Measurements from ENCODE around the gene PRDM13.

DNA sequence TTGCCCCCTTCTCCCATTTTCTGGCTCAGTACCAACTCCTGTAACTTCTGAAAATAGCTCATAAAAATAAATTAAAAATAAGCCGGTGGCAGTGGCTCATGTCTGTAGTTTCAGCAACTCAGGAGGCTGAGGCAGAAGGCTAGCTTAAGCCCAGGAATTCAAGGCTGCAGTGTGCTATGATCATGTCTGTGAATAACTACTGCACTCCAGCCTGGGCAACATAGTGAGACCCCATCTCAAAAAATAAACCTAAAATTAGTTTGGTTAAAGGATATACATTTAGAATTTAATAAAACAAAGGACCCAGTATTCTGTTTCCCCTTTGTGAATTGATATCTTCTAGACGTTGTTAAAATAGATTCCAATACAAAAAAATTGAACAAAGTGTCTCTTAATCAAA, 10.5 kb downstream of the PRDM13 start:
- TF ChIP-seq ZNF70 (CRISPR knock-in tag; IDR thresholded peaks at IDR 0.05) (no peak), ARNTL (CRISPR knock-in tag; IDR thresholded peaks at IDR 0.05; ENCODE audit: borderline replicate concordance, low read depth) (no peak), TOX (CRISPR knock-in tag; IDR thresholded peaks at IDR 0.05; ENCODE audit: borderline replicate concordance) (no peak), ZNF8 (CRISPR knock-in tag; IDR thresholded peaks at IDR 0.05) (no peak), ESRRG (CRISPR knock-in tag; IDR thresholded peaks at IDR 0.05) (no peak), PATZ1 (CRISPR knock-in tag; IDR thresholded peaks at IDR 0.05; ENCODE audit: borderline replicate concordance) (no peak), PPARA (CRISPR knock-in tag; IDR thresholded peaks at IDR 0.05; ENCODE audit: borderline replicate concordance) (no peak), SNAI2 (CRISPR knock-in tag; IDR thresholded peaks at IDR 0.05) (no peak), ZFP30 (CRISPR knock-in tag; IDR thresholded peaks at IDR 0.05) (no peak), GLIS3 (CRISPR knock-in tag; IDR thresholded peaks at IDR 0.05) (no peak), CSDC2 (CRISPR knock-in tag; IDR thresholded peaks at IDR 0.05) (no peak)
- TF ChIP-seq, protein P1, sequence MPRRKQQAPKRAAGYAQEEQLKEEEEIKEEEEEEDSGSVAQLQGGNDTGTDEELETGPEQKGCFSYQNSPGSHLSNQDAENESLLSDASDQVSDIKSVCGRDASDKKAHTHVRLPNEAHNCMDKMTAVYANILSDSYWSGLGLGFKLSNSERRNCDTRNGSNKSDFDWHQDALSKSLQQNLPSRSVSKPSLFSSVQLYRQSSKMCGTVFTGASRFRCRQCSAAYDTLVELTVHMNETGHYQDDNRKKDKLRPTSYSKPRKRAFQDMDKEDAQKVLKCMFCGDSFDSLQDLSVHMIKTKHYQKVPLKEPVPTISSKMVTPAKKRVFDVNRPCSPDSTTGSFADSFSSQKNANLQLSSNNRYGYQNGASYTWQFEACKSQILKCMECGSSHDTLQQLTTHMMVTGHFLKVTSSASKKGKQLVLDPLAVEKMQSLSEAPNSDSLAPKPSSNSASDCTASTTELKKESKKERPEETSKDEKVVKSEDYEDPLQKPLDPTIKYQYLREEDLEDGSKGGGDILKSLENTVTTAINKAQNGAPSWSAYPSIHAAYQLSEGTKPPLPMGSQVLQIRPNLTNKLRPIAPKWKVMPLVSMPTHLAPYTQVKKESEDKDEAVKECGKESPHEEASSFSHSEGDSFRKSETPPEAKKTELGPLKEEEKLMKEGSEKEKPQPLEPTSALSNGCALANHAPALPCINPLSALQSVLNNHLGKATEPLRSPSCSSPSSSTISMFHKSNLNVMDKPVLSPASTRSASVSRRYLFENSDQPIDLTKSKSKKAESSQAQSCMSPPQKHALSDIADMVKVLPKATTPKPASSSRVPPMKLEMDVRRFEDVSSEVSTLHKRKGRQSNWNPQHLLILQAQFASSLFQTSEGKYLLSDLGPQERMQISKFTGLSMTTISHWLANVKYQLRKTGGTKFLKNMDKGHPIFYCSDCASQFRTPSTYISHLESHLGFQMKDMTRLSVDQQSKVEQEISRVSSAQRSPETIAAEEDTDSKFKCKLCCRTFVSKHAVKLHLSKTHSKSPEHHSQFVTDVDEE (CRISPR knock-in tag; IDR thresholded peaks at IDR 0.05), result no peak

All from SK-N-SH treated with all-trans-retinoic acid at 6 μM for 48 hours (cell line).